ENCODE measurements around the gene RSPO3. TPM values are rescaled to one million over a fixed set of nuclear protein-coding genes. Genes with fewer than 3 reads are reported as not detected.

The RSPO3 gene
- total RNA-seq, 2 experiments from 2014 or later: not detected

DNA sequence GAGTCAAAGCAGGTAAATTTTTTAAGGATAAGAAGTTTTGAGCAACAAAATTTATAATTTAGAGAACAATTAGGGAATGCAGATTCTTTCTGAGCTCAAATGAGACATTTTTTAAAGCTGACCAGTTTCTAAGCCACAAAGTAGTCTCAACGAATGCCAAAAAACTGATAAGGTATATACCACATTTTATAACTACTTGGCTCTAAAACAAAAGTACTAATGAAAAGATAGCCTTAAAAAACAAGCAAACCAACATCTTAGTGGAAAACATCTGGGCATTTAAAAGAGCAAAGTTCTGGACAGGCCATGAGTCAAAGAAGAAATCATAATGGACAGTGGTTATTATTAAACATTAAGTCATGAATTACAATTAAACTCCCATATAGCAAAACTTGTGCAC lies 125.0 kb downstream of the RSPO3 start:
- CTCF ChIA-PET: no interaction called here

More for the DNA sequence above, 125.0 kb downstream of the RSPO3 start:
- DNase-seq (no peak), ATAC-seq (no peak)
- H3K27ac Mint-ChIP-seq: no peak overlapping the region
- H3K4me3 Mint-ChIP-seq: no peak overlapping the region
- H3K36me3 Mint-ChIP-seq: no peaks in the 10 kb centered on the region
- H3K27me3 Mint-ChIP-seq: peaks cover 7% of the 10 kb centered on the region
- H3K9me3 Mint-ChIP-seq (ENCODE audit: low read depth): no peaks in the 10 kb centered on the region
- H3K4me1 Mint-ChIP-seq: no peaks in the 10 kb centered on the region

Other genes with a start within 250 kb of the RSPO3 start
- 10 to 100 TPM; 18.2 to 24.9 TPM for gene RNF146, start 148.2 kb downstream of the RSPO3 start, total RNA-seq
- gene ECHDC1, start 224.9 kb downstream of the RSPO3 start, total RNA-seq: 10 to 100 TPM; 39.5 to 46.1 TPM